ENCODE measurements around the gene KRT82.

KRT82 gene

DNA sequence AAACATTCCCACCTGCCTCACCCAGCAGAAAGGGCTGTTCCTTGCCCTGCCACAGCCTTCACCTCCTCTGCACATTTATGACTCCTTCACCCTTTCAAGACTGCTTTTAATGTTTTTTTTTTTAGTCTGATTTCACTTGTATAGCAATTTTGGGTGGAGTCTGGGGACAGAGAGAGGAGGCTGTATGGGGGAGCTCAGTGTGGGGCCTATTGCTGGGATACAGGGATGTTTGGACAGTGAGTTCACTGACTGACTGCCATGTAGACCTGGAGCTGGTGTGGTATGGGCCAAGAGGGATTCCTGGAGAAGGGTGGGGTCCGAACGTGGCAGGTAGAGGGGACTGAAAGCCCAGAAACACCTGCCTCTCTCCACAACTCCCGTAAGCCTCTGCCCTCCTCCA, 36.9 kb downstream of the KRT82 start:
- no peak overlapping the region for H3K4me3 ChIP-seq (ENCODE audit: low read length)
- DNase-seq (ENCODE audit: low read depth), result no peak
- TF ChIP-seq, protein P1, sequence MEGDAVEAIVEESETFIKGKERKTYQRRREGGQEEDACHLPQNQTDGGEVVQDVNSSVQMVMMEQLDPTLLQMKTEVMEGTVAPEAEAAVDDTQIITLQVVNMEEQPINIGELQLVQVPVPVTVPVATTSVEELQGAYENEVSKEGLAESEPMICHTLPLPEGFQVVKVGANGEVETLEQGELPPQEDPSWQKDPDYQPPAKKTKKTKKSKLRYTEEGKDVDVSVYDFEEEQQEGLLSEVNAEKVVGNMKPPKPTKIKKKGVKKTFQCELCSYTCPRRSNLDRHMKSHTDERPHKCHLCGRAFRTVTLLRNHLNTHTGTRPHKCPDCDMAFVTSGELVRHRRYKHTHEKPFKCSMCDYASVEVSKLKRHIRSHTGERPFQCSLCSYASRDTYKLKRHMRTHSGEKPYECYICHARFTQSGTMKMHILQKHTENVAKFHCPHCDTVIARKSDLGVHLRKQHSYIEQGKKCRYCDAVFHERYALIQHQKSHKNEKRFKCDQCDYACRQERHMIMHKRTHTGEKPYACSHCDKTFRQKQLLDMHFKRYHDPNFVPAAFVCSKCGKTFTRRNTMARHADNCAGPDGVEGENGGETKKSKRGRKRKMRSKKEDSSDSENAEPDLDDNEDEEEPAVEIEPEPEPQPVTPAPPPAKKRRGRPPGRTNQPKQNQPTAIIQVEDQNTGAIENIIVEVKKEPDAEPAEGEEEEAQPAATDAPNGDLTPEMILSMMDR (IDR thresholded peaks at IDR 0.05; ENCODE audit: insufficient read depth, low read depth, low read length, missing control alignments), result no peak

- DNase-seq (ENCODE audit: low read depth), result no peak
- TF ChIP-seq, protein P1 (IDR thresholded peaks at IDR 0.05; ENCODE audit: insufficient read depth, low read depth, low read length, missing control alignments), result no peak
- H3K4me3 ChIP-seq (ENCODE audit: low read length), result no peak overlapping the region
These were observed 37.6 kb downstream of the KRT82 start for GRCh38 chr12:52368508-52368907.

- H3K4me3 ChIP-seq (ENCODE audit: low read length), result no peak overlapping the region
- DNase-seq (ENCODE audit: low read depth), result no peak
- TF ChIP-seq, protein P1 (IDR thresholded peaks at IDR 0.05; ENCODE audit: insufficient read depth, low read depth, low read length, missing control alignments), result no peak
These were observed 38.3 kb downstream of the KRT82 start for GRCh38 chr12:52367876-52368275.

GRCh38 chr12:52366738-52367485, 39.2 kb downstream of the KRT82 start, which contains the start of gene KRT85:
KRT85 (minus strand) TSS chr12:52367481; CDS start chr12:52367405, 76 bp downstream.
- H3K4me3 ChIP-seq (ENCODE audit: low read length), result no peak within 1 kb of the TSS
- DNase-seq (ENCODE audit: low read depth), result no peak
- TF ChIP-seq, protein P1 (IDR thresholded peaks at IDR 0.05; ENCODE audit: insufficient read depth, low read depth, low read length, missing control alignments), result no peak

DNA sequence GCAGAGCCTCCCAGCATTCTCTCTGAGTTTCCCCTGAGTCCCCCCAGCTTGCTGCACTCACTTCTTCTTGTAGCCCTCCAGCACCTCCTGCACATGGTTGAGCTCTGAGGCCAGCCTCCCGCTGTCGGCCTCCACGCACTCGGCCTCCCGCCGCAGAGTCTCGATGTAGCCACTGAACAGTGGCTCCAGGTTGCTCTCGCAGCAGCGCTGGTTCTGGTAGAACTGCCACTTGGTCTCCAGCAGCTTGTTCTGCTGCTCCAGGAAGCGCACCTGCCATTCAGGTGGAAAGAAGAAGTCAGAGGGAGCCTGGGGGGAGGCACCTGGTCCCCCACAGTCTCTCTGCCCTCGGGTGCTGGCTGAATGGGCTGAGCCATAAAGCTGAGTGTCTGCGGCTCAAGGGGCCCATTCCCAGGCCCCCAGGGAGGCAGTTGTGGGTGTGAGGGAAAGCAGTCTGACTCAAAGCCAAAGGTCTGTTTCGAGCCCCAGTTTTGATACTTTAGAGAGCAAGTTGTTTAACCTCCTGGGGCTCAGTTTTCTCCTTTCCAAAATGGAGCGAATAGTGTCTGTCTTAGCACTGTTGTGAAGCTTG, 41.1 kb downstream of the KRT82 start:
- TF ChIP-seq, protein P1 (IDR thresholded peaks at IDR 0.05; ENCODE audit: insufficient read depth, low read depth, low read length, missing control alignments), result no peak
- no peak overlapping the region for H3K4me3 ChIP-seq (ENCODE audit: low read length)
- no peak for DNase-seq (ENCODE audit: low read depth)

- no peak overlapping the region for H3K4me3 ChIP-seq (ENCODE audit: low read length)
- TF ChIP-seq, protein P1 (IDR thresholded peaks at IDR 0.05; ENCODE audit: insufficient read depth, low read depth, low read length, missing control alignments), result no peak
- DNase-seq (ENCODE audit: low read depth), result no peak
These were observed 42.1 kb downstream of the KRT82 start for GRCh38 chr12:52364061-52364460.
